NCI-H2029 treated with DMSO at 0.1 percent for 48 hours (cell line): ENCODE data around the gene CDK14.
A peak's percentile ranks its signal among the peaks of the same experiment; 100 is the strongest.

ENCODE experiments used
- DNase-seq: peaks from one replicate; lab custom pipeline; 2025; lab: John Stamatoyannopoulos, UW

The CDK14 gene

DNA sequence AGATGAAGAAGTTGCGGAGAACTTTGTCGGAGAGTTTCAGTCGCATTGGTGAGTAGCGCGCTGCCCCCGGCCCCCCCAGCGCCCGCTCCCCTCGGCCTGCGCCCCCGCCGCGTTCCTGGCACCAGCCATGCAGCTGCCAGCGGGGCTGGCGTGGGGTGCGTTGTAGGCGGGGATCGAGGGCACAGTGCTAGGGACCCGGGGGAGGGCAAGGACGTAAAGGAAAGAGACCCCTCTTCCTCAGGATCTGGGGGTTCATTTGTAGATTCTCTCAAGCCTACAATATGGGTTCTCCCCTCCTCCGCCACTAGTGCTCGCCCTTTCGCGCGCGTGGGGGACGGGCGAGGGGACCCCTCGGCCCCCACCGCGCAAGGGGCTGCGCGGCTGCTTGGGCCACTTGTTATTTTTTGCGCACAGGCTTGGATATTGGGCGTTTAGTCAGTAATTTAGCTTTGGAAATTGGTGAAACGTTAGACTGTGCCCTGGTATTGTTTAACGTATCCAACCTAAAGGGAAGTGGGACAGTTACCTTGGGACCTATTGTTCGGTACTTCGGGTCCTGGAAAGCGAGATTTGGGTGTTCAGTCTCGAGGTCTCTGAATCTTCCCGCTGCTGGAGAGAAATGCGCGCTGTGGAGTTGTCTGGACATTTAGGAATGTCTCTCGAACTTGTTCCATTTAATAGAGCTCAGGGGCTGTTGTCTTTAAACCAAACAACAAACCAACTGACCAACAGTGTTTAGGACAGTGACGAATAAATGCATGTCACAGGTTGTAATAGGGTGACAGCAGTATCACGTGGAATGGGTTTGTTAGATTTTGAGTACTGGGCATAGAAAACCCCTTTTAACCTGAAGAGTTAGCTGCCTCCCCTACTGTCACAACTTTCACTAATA, 796 bp downstream of the CDK14 start:
- DNase-seq: no peak

DNA sequence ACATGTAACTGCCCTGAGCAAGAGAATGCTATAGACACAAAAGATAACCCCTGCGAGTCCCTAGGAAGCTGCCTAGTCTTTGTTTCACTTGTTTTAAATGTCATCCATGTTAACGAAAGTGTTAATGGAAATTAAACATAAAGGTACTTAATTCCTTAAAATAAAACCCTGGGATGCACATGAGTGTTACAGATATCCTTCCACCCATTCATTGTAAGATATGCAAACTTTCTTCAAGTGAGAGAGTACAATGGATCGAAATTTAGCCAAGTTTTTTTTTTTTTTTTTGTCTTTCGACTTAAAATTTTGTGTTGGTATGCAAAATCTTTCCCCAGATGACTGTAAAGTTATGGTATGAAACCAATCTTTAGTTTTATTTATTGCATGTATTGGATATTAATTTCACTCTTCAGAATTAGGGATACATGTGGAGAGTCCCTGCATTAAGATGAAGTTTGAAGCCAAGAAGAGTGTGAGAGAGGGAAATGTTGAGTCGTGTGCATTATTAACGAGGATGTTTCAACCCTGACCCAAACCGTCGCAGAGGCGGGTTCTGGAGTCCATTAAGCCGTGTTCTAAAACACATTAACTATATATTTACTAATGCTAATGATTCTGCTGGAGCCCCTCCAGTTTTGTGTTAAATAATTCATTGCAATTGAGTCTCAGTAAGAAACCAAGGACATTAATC, 1.6 kb downstream of the CDK14 start:
- DNase-seq: no peak

DNA sequence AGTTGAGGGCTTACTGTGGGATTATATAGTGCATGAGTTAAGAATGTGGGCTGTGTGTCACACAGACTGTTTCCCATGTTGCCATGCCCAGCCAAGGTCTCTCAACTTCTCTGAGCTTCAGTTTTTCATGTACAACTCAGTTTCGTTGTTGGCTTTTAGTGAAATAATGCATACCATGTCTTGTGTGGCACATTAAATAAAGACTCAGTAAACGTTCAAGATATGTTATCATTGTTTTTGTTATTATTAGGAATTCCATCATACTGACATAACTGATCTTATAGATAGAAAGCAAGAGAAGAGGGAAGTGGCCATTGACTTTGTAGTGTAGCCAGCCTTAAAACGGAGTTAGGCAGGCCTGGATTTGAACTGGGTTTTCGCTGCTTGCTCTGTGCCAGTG, 2.9 kb downstream of the CDK14 start:
- no peak for DNase-seq

DNA sequence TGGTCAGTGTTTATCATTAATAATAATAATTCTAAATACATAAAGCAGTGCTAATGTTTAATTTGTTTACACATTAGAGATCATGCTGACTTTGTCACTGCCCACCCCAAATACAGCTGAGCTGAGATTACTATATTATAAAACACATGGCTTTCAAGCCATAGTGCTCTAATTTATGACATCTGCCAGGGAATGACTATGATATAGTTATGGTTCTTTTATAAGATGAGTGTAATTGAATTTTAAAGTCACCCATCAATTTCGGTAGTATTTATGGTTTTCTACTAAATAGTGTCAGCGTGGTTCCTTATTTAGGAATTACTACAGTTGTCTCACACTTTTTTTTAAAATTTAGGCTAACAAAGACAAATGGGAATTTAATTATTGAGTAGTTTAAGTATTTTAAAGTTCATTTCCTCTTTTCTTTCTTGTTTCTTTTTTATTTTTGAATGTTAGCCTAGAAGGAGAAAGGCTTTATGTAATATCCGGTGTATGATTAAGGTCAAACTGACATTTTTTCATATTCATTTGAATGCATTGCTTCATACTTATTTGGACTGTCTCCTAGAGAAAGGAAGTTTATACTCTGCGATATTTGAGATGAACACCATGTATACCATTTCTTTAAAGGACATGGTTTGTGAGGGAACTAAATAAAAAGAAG, 3.9 kb downstream of the CDK14 start:
- DNase-seq: no peak

DNA sequence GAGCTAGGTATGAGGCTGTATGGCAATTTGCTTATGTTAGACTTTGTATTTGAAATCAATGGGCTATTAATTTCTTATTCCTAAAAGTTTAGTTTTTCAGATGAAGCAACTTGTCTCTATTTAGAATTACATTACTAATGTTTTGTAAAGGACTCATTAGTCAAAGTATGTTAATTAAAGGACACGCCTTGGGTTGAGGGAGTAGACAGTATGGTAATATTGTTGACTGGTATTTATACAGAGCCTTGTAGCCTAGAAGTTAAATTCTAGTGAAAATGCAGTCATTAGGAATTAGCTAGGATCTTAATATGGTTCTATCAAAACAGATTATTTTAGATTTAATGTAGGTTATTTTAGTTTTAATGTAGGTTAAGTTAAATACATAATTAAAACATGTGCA, 6.2 kb downstream of the CDK14 start:
- DNase-seq: no peak

DNA sequence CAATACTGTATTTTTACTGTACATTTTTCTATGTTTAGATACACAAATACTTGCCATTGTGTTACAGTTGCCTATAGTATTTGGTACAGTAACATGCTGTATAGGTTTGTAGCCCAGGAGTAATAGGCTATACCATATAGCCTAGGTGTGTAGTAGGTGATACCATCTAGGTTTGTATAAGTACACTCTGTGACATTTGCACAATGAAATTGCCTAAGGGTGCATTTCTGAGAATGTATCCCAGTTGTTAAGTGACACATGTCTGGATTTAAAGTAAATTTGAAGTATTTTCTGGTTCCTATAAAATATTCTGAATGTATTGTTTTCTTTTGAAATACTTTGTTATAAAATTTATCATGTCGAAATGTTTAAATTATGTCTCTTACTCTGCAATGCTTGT, 7.2 kb downstream of the CDK14 start:
- DNase-seq: no peak

DNA sequence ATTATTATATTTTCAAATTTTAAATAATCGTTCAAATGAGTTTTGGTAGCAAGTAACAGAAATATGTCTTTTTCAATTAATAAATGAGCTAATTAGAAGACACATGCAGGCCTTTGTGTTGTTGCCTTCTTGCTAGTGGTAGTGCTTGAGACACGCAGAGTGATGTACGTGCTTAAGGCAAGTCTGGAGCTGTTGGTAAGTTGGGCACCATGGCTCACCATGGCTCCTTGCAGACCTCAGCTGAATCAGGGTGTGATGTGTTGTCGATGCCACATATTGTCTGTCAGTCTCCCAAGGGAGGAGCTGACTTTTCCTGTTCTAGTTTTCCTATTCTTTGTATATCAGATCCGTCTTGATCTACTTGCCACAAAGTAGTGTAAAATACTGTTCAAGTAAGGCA, 8.3 kb downstream of the CDK14 start:
- no peak for DNase-seq

DNA sequence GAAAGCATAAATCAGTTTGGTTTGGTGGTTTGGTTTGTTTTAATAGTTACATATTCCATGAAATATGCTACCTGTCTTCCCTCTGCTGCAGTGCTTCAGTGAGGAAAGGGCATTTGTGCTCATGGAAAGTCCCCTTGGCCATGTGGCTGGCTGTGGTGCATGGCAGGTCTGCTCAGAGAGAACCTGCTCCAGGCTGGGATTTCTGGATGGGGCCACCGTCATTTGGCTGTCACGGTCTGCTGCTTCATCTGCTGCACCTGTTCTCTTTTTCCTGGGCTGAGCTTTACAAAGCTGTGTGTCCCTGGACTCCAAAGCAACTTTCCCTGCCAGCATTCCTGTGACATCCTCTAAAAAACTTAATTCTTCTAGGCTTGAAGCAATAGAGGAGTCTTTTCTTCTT, 8.9 kb downstream of the CDK14 start:
- DNase-seq: peak; percentile 80

DNA sequence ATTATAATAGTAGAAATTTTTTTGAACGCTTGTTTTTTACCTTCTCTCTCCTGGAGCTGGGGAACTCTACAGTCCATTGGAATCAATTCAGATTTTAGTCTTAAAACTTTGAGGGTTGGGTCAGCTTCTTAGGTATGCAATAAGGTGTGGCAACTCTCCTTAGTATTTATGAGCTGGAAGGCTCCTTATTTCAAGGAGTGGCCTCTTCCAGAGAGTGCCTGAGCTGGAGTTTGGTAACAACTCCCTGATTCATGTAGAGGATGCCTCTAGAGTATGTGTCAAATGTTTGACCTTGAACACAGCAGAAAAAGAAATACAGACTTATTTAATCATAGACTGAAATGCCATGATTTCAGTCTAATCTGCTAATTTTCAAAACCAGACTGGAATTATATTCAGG, 11.1 kb downstream of the CDK14 start:
- DNase-seq: no peak

DNA sequence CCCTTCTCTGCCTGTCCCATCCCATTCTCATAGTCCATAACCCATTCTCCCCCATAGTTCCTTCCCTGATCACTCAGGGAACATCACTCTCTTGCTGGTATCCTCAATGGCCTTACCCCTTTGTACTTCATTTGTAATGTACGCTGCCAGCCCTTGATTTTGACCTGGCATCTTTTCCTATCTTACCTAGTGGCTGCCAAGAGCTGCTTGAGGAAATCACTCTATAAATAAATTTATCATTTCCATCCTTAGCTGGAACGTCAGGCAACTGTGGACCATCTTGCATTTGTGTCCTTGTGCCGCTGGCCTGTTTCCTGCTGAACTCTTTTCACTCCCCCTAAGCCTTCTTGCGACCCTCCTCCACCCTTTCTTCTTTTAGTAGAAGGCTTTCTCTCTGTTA, 14.0 kb downstream of the CDK14 start:
- DNase-seq: no peak

DNA sequence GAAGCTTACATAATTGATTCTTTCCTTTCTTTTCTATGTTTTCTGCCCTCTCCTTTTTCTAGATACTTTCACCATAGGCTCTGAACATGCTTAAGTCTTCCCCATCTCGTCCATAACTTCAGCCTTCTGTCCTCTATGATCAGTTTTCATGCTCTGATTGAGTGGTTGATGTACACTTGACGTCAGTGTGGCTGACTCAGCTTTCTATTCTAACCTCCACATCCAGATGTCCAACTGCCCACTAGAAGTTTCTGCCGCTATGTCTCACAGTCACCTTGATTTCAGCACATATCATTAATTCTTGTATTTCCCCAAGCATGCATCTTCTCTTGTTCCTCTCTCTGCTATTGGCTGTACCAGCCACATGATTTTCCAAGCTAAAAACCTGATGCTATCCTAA, 15.0 kb downstream of the CDK14 start:
- no peak for DNase-seq

DNA sequence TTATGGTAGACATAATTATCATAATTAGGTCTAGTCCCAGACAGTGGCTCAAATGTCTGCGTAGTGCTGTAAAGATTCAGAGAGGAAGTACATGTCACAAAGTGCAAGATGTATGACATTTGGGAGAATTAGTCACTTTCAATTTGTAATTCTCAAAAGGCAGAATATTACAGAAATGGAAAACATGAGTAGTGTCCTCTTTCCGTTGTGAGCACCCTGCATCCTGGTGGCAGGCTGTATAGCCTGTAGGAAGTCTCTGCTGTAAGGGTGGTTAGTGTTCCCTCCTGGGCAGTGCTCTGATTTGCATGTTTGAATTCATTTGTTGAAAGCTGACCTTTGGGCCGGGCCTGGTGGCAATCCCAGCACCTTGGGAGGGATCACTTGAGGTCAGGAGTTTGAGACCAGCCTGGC, 17.0 kb downstream of the CDK14 start:
- no peak for DNase-seq

DNA sequence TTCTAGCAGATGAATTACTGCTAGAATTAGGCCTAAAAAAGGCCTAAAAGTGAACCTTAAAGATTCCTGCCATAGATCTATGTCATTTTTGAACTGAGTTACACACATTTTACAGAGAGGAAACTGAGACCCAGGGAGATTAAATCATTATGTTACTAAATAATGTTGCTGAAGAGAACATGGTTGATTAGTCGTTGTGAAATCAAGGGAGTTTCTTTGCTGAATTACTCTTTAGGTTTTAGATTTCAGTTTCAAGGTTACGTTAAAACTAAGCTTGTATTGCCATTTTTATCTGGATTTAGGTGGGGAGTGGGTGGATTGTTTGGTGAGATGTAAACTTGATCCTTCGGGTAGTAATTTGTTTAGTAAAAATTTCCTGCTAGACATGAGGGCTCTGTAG, 21.3 kb downstream of the CDK14 start:
- no peak for DNase-seq

DNA sequence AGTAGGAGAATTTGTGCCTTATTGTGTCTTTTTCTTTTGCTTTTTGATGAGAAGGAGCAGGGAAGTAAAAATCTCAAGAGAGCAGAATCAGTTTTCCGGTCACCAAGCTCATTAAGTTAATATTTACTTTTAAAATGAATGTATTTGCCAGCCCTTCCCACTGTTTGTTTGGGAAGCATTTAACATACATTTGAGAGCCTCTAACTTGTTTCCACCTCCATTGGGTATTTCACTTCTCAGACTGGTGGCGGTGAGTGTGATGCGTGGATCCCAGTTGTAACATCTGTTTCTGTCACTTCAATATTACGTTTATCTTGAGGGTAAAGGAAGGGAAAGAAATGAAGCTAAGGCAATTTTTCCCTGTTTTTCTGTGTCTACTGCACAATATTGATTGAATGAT, 22.8 kb downstream of the CDK14 start:
- no peak for DNase-seq

DNA sequence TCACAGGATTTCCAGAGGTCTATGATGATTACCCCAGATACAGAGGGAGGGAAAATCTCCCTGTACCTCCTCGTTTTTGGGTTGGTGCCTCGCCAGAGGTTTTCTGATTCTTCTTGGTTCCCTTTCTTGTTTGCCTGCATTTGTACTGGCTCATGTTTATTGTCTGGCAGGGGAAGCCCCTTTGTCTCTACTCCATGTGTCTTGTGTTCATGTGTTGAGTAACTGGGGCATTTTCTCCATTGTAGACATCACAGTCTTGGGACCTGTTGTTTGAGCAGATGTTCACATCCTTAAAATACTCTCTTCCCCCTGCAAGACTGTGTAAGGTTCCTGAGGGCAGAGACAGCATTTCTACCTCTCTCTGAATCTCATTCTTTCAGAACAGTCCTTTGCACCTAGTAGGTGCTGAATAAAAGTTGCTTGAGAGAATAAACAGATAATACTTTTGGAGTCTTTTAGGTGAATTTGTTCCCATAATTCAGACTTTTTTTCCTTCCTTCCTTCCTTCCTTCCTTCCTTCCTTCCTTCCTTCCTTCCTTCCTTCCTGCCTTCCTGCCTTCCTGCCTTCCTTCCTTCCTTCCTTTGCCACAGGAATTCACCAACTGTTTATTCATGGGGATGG, 25.1 kb downstream of the CDK14 start:
- no peak for DNase-seq

DNA sequence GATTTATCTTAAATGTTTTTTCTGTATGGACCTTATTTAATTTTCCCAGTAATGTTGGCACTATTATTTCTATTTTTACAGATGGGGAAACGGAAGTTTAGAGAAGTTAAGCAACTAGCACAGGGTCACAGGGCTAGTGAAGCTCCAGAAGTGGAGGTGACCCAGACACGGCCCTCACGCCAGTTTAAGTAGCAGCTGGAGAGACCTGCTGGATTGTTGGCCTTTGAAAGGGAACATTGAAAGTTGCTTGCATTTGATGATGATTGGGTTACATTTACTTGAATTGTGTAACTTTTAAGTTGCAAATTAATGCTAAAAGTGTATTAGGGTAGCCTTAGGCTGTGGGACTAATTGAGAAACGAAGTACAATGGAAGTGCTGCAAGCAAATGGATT, 25.6 kb downstream of the CDK14 start:
- no peak for DNase-seq

DNA sequence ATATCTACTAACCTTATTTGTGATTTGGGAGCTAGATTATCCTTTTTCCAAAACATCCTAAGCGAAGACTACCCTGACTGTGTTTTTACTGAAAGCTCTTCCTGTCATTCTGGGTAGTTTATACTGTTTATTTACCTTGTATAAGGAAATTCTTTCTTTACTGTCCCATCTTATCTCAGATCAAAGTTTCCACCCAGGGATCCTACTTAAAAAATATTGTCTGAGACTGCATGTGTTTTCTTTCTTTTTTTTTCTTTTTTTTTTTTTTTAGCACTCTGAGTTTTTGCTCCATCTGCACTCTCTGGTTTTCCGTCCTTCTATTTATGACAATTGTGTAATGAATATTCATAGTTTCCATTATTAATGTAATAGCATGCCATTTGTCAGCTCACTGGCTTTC, 26.5 kb downstream of the CDK14 start:
- DNase-seq: no peak

DNA sequence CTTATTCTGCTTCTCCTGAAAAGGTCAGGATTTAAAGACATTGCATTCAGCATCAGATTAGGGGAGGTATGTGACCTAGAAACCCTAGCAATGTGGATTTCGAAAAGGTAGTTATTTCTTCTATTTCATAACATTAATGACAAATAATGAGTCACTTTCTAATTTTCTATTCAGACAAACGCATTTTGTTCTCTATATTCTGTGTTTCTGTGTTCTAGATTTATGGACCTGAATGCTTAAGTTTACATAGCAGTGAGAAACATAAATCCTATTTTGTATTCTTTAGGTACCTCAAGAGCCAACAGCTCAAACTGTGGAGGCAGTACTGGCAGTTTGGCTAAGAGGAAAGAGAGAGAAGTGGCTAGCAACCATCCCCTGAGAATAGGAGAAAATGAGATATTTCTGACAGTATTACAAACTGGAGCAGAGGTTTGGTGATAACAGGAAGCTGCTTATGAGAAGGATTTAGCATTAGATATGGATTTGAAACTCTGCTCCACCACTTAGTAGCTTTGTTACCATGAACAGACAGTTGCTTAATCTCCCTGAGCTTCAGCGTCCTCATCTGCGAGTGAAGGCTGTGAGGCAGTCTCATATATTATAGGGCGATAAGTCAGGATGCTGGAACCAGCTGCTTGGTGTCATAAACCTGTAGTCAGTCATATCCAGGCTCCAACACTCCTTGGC, 28.2 kb downstream of the CDK14 start:
- no peak for DNase-seq

DNA sequence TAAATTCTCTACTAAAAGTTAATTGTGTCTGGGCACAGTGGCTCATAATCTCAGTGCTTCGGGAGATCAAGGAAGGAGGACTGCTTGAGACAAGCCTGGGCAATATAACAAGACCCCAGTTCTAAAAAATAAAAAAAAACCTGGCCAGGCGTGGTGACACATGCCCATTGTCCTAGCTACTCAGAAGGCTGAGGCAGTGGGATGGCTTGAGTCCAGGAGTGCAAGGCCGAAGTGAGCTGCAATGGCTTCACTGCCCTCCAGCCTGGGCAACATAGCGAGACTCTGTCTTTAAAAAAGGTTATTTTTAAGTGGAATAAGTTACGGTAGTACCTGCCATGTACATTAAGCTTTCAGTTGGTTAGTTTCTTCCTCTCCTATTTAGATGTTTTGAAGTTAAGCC, 28.9 kb downstream of the CDK14 start:
- no peak for DNase-seq

DNA sequence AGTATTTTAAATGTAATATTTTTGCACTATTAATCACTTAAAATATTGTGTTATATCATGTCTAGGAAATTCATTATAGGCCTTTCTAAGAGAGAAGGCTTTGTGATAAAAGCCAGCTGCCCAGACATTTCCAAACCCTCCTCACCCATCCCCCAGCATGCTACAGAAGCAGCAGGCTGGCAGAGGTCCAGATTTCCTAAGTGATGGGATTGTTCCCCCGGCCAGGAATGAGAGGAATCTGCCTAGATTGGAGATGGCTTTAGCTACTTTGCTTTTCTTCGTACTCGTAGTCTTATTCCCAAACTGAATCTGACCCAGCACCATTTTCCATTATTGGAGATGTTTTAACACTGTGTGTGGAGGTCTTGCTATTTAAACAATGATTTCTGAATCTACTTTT, 29.4 kb downstream of the CDK14 start:
- DNase-seq: peak; percentile 36

DNA sequence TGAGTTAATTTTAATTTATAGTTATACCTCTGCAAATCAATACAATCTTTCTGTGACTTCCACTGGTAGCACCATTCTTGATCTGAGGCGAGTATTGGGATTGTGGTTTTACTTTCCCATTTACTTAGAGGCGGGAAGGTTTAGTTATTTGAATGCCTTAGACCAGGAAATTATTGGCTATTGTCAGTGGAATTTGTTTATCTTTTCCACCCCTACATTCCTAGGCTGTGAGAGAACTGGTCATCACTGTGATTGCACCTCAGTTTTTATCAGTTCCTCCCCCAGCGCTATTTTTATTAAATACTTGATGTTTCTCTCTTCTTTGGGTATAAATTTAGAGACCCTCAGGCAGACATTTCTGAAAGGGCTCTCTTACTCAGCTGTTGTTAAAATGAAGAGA, 29.9 kb downstream of the CDK14 start:
- no peak for DNase-seq

DNA sequence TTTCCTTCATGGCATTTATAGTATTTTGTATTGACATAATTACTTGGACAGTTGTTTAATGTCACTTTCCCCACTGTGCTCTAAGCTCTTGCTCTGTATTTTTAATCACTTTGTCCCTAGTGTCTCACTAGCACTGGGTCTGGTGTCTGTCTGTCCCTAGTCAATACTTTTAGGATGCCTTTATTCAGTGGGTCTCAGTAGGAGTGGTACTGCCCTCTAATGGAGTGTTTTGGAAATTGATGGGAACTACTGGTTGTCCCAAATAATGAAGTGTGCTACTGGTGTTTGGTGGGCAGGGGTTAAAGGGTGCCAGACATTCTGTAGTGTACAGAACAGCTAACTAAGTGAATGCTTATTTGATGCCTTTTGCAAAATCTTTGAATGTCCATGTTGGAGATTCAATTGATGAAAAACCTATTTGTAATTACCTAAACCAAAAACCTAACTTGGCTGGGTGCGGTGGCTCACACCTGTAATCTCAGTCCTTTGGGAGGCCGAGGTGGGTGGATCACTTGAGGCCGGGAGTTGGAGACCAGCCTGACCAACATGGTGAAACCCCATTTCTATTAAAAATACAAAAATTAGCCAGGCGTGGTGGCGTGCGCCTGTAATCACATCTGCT, 33.3 kb downstream of the CDK14 start:
- DNase-seq: peak; percentile 71
